Renal cortical epithelial cell (primary cell): ENCODE data around the gene CNTNAP4. TPM values are rescaled to one million over a fixed set of nuclear protein-coding genes. Genes with fewer than 3 reads are reported as not detected.

Source experiments
- DNase-seq: peaks from one replicate; pipeline ENCODE4 v3.0.0-alpha.2; 2011; ENCODE audit warnings: low read depth
- total RNA-seq: library from RNA; depleted of rRNA; stranded (reverse); fragments of >200 nt; gene quantifications from 2 replicates; pipeline ENCODE4 v1.2.3, GENCODE V29; 2014

CNTNAP4 gene
- total RNA-seq, 1 donor from 2014 or later = not detected

DNA sequence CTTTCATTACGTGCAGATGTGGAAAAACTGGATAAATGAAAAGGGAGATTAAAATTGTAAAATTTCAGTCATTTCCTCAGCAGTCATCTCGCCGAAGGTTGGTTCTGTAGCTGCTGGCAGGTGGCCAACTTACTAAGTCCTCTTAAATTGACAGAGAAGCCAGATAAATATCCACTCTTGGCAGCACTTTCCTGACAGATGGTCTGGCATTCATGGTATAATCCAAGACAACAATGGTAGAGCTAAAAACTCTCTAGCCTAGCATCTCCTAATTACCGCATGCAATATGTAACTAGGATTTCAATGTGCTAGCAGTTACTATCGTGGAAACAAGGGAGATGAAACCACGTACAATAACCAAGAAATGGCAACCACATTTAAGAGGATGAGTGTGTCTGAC lies 306.3 kb downstream of the CNTNAP4 start:
- no peak for DNase-seq

- DNase-seq = no peak
Measured at GRCh38 chr16:76583945-76584344, 306.7 kb downstream of the CNTNAP4 start.

DNA sequence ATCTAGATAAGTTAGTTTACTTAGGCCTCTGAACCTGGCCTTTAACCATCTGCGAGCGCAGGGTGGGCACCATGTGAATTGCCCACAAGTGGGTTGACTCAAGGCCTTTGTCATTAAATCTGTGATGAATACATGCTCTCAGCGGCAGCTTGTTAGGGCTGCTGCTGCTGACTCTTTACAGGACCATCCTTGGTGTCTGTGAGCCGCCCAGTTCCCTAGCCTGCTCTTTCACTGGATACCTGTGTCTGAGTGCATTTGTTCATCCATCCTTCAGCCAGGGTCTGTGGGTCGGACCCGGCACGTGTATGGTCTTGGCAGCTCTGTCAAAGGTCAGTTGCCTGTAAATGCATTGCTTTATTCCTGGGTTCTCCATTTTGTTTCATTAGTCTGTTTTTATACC lies 321.3 kb downstream of the CNTNAP4 start:
- DNase-seq = no peak

GRCh38 chr16:76607317-76607716 lies 330.1 kb downstream of the CNTNAP4 start:
- no peak for DNase-seq
